IMR-90 (cell line): ENCODE results near the gene ELOVL5. TPM values are rescaled to one million over a fixed set of nuclear protein-coding genes. Genes with fewer than 3 reads are reported as not detected.

Experiments
- ATAC-seq: fragments of 200-7000 bp; cut with Tn5 transposase; 2 replicates; pipeline ENCODE4 v1.9.1; 2020; ENCODE audit warnings: low read depth, mild to moderate bottlenecking, moderate library complexity
- BruUV-seq: library from RNA; stranded (reverse); fragments of 400-500 nt; replicated peaks from 2 replicates; lab custom pipeline; 2021; lab: Mats Ljungman, UMichigan
- CTCF ChIA-PET: fragments of 300-600 bp; formaldehyde crosslinking; extraction: SDS; loops from one replicate; lab custom pipeline; 2021; ENCODE audit warnings: antibody characterized with exemption; lab: Yijun Ruan, JAX
- POLR2A ChIA-PET: fragments of 300-600 bp; sonication (Branson Sonifier 250); formaldehyde crosslinking; loops from one replicate; lab custom pipeline; 2022; ENCODE audit warnings: antibody characterized with exemption; ENCODE audit not compliant: unreplicated experiment; lab: Charles Lee
- DNase-seq: peaks from one replicate; pipeline ENCODE4 v3.0.0; 2013
- H2AFZ ChIP-seq: replicated peaks from 2 replicates; pipeline ENCODE3; 2013; ENCODE audit warnings: low read length, mild to moderate bottlenecking; ENCODE audit not compliant: poor library complexity
- H2AK5ac ChIP-seq: 2 replicates; pipeline ENCODE4 v1.6.1; 2013; ENCODE audit warnings: low read depth, low read length, inconsistent platforms
- H2AK9ac ChIP-seq: replicated peaks from 2 replicates; pipeline ENCODE3; 2013; ENCODE audit warnings: mild to moderate bottlenecking, low read depth, low read length, moderate library complexity; ENCODE audit not compliant: poor library complexity
- H2BK120ac ChIP-seq: 2 replicates; pipeline ENCODE4 v1.6.1; 2013; ENCODE audit warnings: low read depth, low read length, inconsistent platforms
- H2BK15ac ChIP-seq: 3 replicates; pipeline ENCODE4 v1.6.1; 2013; ENCODE audit warnings: low read depth, low read length, inconsistent platforms
- H2BK20ac ChIP-seq: 2 replicates; pipeline ENCODE4 v1.6.1; 2013; ENCODE audit warnings: low read depth, mild to moderate bottlenecking, inconsistent platforms, low read length, moderate library complexity
- H2BK5ac ChIP-seq: 2 replicates; pipeline ENCODE4 v1.6.1; 2013; ENCODE audit warnings: mild to moderate bottlenecking, low read depth, low read length, inconsistent platforms; ENCODE audit not compliant: poor library complexity, severe bottlenecking
- H3K14ac ChIP-seq: replicated peaks from 2 replicates; pipeline ENCODE4 v1.6.1; 2013; ENCODE audit warnings: low read depth, low read length, inconsistent platforms
- H3K18ac ChIP-seq: 2 replicates; pipeline ENCODE4 v1.6.1; 2013; ENCODE audit warnings: low read depth, low read length, control low read depth
- H3K23ac ChIP-seq: 2 replicates; pipeline ENCODE4 v1.6.1; 2013; ENCODE audit warnings: low read depth, low read length, inconsistent platforms
- H3K27ac ChIP-seq: 2 replicates; pipeline ENCODE4 v1.5.1; 2013; ENCODE audit warnings: mild to moderate bottlenecking, control low read depth, low read length; ENCODE audit not compliant: insufficient read depth
- H3K27me3 ChIP-seq: 2 replicates; pipeline ENCODE4 v1.6.1; 2013; ENCODE audit warnings: low read length; ENCODE audit not compliant: control insufficient read depth, insufficient read depth
- H3K36me3 ChIP-seq: 2 replicates; pipeline ENCODE4 v1.6.1; 2013; ENCODE audit warnings: low read length, mixed read lengths; ENCODE audit not compliant: control insufficient read depth, insufficient read depth
- H3K4ac ChIP-seq: 2 replicates; pipeline ENCODE4 v1.6.1; 2013; ENCODE audit warnings: low read depth, low read length, inconsistent platforms
- H3K4me1 ChIP-seq: 2 replicates; pipeline ENCODE4 v1.6.1; 2013; ENCODE audit warnings: low read length, mixed read lengths; ENCODE audit not compliant: control insufficient read depth, insufficient read depth
- H3K4me2 ChIP-seq: 2 replicates; pipeline ENCODE4 v1.6.1; 2013; ENCODE audit warnings: low read depth, mild to moderate bottlenecking, control low read depth, low read length, moderate library complexity
- H3K4me3 ChIP-seq: 2 replicates; pipeline ENCODE4 v1.5.1; 2013; ENCODE audit warnings: low read depth, mild to moderate bottlenecking, control low read depth, low read length, moderate library complexity; ENCODE audit not compliant: insufficient read depth
- H3K56ac ChIP-seq: 2 replicates; pipeline ENCODE4 v1.6.1; 2013; ENCODE audit warnings: low read length, inconsistent platforms; ENCODE audit not compliant: insufficient read depth; ENCODE audit errors: extremely low read depth
- H3K79me1 ChIP-seq, 2 experiments: 2 replicates each; pipeline ENCODE4 v1.6.1; 2013; ENCODE audit warnings: low read length in 2 of 2, inconsistent platforms in 1 of 2, low read depth in 1 of 2
- H3K9ac ChIP-seq: 2 replicates; pipeline ENCODE4 v1.6.1; 2013; ENCODE audit warnings: low read depth, low read length, control low read depth
- H3K9me1 ChIP-seq: 2 replicates; pipeline ENCODE4 v1.6.1; 2013; ENCODE audit warnings: low read length, inconsistent platforms; ENCODE audit not compliant: insufficient read depth
- H3K9me3 ChIP-seq: 2 replicates; pipeline ENCODE4 v1.6.1; 2013; ENCODE audit warnings: low read length; ENCODE audit not compliant: control insufficient read depth, insufficient read depth
- H4K20me1 ChIP-seq: 2 replicates; pipeline ENCODE4 v1.6.1; 2013; ENCODE audit warnings: low read length, inconsistent platforms; ENCODE audit not compliant: insufficient read depth
- H4K5ac ChIP-seq: 2 replicates; pipeline ENCODE4 v1.6.1; 2013; ENCODE audit warnings: mild to moderate bottlenecking, low read depth, low read length, control low read depth
- H4K8ac ChIP-seq, 2 experiments: 2 replicates each; pipeline ENCODE4 v1.6.1; 2013; ENCODE audit warnings: low read depth in 2 of 2, low read length in 2 of 2, control low read depth in 1 of 2, inconsistent platforms in 1 of 2
- H4K91ac ChIP-seq: 2 replicates; pipeline ENCODE4 v1.6.1; 2013; ENCODE audit warnings: low read depth, low read length, inconsistent platforms; ENCODE audit not compliant: insufficient read depth
- BHLHE40 ChIP-seq: fragments of 150-350 bp; IDR thresholded peaks from 2 replicates; pipeline ENCODE4 v1.6.1; 2016; ENCODE audit warnings: mild to moderate bottlenecking, low read depth, low read length
- CEBPB ChIP-seq: IDR thresholded peaks from 2 replicates; pipeline ENCODE4 v1.6.1; 2012; ENCODE audit warnings: low read depth, low read length, improper control_type of control experiment
- CHD1 ChIP-seq: IDR thresholded peaks from 2 replicates; pipeline ENCODE4 v1.6.1; 2012; ENCODE audit warnings: low read depth, low read length, improper control_type of control experiment
- FOS ChIP-seq: fragments of 150-350 bp; IDR thresholded peaks from 2 replicates; pipeline ENCODE4 v1.6.1; 2016; ENCODE audit warnings: low read depth, low read length
- MAFK ChIP-seq: IDR thresholded peaks from 2 replicates; pipeline ENCODE4 v1.6.1; 2012; ENCODE audit warnings: low read depth, low read length, improper control_type of control experiment
- MAZ ChIP-seq: IDR thresholded peaks from 2 replicates; pipeline ENCODE4 v1.6.1; 2012; ENCODE audit warnings: low read depth, mild to moderate bottlenecking, low read length, improper control_type of control experiment, moderate library complexity, borderline replicate concordance
- MXI1 ChIP-seq: IDR thresholded peaks from 2 replicates; pipeline ENCODE4 v1.6.1; 2012; ENCODE audit warnings: low read depth, mild to moderate bottlenecking, low read length, moderate library complexity, borderline replicate concordance
- NFE2L2 ChIP-seq: fragments of 150-350 bp; IDR thresholded peaks from 2 replicates; pipeline ENCODE4 v1.6.1; 2016; ENCODE audit warnings: low read depth, mild to moderate bottlenecking, low read length
- POLR2A ChIP-seq: IDR thresholded peaks from 2 replicates; pipeline ENCODE4 v1.6.1; 2012; ENCODE audit warnings: mild to moderate bottlenecking, low read depth, low read length
- RAD21 ChIP-seq: IDR thresholded peaks from 2 replicates; pipeline ENCODE4 v1.6.1; 2012; ENCODE audit warnings: low read length, improper control_type of control experiment
- RCOR1 ChIP-seq: IDR thresholded peaks from 2 replicates; pipeline ENCODE4 v1.6.1; 2012; ENCODE audit warnings: mild to moderate bottlenecking, low read length, improper control_type of control experiment; ENCODE audit not compliant: insufficient replicate concordance
- RFX5 ChIP-seq: IDR thresholded peaks from 2 replicates; pipeline ENCODE4 v1.8.0; 2012; ENCODE audit warnings: low read depth, mild to moderate bottlenecking, low read length, moderate library complexity
- SMC3 ChIP-seq: fragments of 150-350 bp; IDR thresholded peaks from 2 replicates; pipeline ENCODE4 v1.6.1; 2016; ENCODE audit warnings: low read depth, mild to moderate bottlenecking, antibody characterized with exemption, low read length, moderate library complexity
- USF2 ChIP-seq: fragments of 150-350 bp; IDR thresholded peaks from 2 replicates; pipeline ENCODE4 v1.6.1; 2017; ENCODE audit warnings: mild to moderate bottlenecking, antibody characterized with exemption, low read length, low read depth
- WGBS, 2 experiments: methylation state at CpG; one replicate each; pipeline versions ENCODE4 v1.1.5 to v1.1.7; 2013; ENCODE audit warnings: missing lambda C conversion rate in 2 of 2; ENCODE audit not compliant: insufficient read length in 1 of 2; ENCODE audit errors: extremely low coverage in 2 of 2; 5-methylcytosine and 5-hydroxymethylcytosine counted together
- dilution Hi-C: fragments of 300-500 bp; cut with HindIII; formaldehyde crosslinking; loops from one replicate; pipeline ENCODE4 v1.14.3; 2018; ENCODE audit warnings: low sequenced_read_pairs; ENCODE audit not compliant: unreplicated experiment
- in situ Hi-C: fragments of 300-500 bp; cut with MboI; formaldehyde crosslinking; loops from 3 replicates; pipeline ENCODE4 v1.14.3; 2019; ENCODE audit warnings: low sequenced_read_pairs, inconsistent platforms, mixed read lengths
- intact Hi-C: fragments of 100-400 bp; cut with micrococcal nuclease; formaldehyde crosslinking; loops from 2 replicates; pipeline ENCODE4 v1.10.0; 2022
- polyA plus RNA-seq, 3 experiments: library from polyadenylated mRNA; depleted of rRNA; stranded (reverse); fragments of >200 nt; gene quantifications; 2 replicates each; pipeline ENCODE4 v1.2.3, GENCODE V29; 2012; ENCODE audit warnings: low replicate concordance in 1 of 3
- total RNA-seq: library from RNA; depleted of rRNA; stranded (reverse); fragments of >200 nt; gene quantifications from 2 replicates; pipeline ENCODE4 v1.2.3, GENCODE V29; 2012
- TF ChIP-seq, protein P1 (sequence below): fragments of 150-350 bp; IDR thresholded peaks from 2 replicates; pipeline ENCODE4 v1.6.1; 2016; ENCODE audit warnings: low read depth, mild to moderate bottlenecking, low read length, moderate library complexity, borderline replicate concordance
- TF ChIP-seq, protein P2 (sequence below): conservative IDR thresholded peaks from 2 replicates; pipeline ENCODE4 v1.5.1; 2012; ENCODE audit warnings: mild to moderate bottlenecking, low read depth, low read length, improper control_type of control experiment

ELOVL5 gene
- total and polyA plus RNA-seq, 2 of the 4 experiments (the other 2 are of a cell fraction), result 32.1 to 42.3 TPM

DNA sequence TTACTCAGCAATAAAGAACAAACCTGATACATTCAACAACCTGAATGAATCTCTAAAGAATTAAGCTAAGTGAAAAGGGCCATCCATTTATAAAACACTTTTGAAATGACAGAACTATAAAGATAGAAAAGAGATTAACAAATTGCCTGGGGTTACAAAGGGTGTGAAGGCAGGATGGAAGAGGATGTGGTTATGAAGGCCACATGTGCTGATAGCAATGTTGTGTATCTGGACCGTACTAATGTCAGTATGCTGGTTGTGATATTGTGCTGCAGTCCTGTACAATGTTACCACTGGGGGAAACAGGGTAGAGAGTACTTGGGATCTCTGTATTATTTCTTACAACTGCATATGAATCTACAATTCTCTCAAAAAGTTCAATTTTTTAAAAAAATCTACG, 36.4 kb downstream of the ELOVL5 start:
- Histone ChIP-seq H2AK9ac (no peak overlapping the region), H3K27ac (no peak overlapping the region), H2AFZ (no peak overlapping the region), H3K23ac (0 out of 2 replicates have a peak overlapping the region, but pooled peaks have one; percentile 41), H2BK20ac (no peak overlapping the region), H3K27me3 (no peaks in the 10 kb centered on the region), H3K14ac (peak overlapping the region; percentile 70; the same call in 1 of the 2 replicates), H4K91ac (no peak overlapping the region), H3K4me1 (peaks cover 8% of the 10 kb centered on the region), H3K9ac (no peak overlapping the region), H4K5ac (no peak overlapping the region), H3K56ac (no peak overlapping the region), H4K20me1 (peaks cover 18% of the 10 kb centered on the region), H3K9me3 (no peaks in the 10 kb centered on the region), H2BK5ac (no peak overlapping the region), H3K4me2 (no peak overlapping the region), H3K79me1 (peaks cover 26 to 82% of the 10 kb centered on the region in 2 experiments), H3K36me3 (no peaks in the 10 kb centered on the region), H2AK5ac (peak overlapping the region; percentile 47; the same call in 1 of the 2 replicates), H3K4me3 (no peak overlapping the region), H3K18ac (no peak overlapping the region), H2BK120ac (no peak overlapping the region), H4K8ac (no peak overlapping the region), H3K4ac (no peak overlapping the region), H2BK15ac (no peak overlapping the region), H3K9me1 (peaks cover 10% of the 10 kb centered on the region)
- ATAC-seq (no peak), DNase-seq (no peak)
- dilution Hi-C loops, result no loop called here
- WGBS, 2 experiments, result no CpG with 5 or more reads among the region's 2 CpGs
- in situ Hi-C loops, result no loop called here
- intact Hi-C loops, result no loop called here
- ChIA-PET CTCF (no interaction called here), POLR2A (no interaction called here)
- no TSS peak for BruUV-seq
- TF ChIP-seq NFE2L2, result no peak
- TF ChIP-seq MAFK, result no peak
- TF ChIP-seq, protein P1, sequence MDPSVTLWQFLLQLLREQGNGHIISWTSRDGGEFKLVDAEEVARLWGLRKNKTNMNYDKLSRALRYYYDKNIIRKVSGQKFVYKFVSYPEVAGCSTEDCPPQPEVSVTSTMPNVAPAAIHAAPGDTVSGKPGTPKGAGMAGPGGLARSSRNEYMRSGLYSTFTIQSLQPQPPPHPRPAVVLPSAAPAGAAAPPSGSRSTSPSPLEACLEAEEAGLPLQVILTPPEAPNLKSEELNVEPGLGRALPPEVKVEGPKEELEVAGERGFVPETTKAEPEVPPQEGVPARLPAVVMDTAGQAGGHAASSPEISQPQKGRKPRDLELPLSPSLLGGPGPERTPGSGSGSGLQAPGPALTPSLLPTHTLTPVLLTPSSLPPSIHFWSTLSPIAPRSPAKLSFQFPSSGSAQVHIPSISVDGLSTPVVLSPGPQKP, result no peak
- TF ChIP-seq RAD21, result no peak
- TF ChIP-seq CEBPB, result no peak
- TF ChIP-seq MXI1, result no peak
- TF ChIP-seq USF2, result no peak
- no peak for TF ChIP-seq BHLHE40
- no peak for TF ChIP-seq RFX5
- no peak for TF ChIP-seq CHD1
- TF ChIP-seq FOS, result no peak
- TF ChIP-seq MAZ, result no peak
- no peak for TF ChIP-seq POLR2A
- no peak for TF ChIP-seq RCOR1
- TF ChIP-seq, protein P2, sequence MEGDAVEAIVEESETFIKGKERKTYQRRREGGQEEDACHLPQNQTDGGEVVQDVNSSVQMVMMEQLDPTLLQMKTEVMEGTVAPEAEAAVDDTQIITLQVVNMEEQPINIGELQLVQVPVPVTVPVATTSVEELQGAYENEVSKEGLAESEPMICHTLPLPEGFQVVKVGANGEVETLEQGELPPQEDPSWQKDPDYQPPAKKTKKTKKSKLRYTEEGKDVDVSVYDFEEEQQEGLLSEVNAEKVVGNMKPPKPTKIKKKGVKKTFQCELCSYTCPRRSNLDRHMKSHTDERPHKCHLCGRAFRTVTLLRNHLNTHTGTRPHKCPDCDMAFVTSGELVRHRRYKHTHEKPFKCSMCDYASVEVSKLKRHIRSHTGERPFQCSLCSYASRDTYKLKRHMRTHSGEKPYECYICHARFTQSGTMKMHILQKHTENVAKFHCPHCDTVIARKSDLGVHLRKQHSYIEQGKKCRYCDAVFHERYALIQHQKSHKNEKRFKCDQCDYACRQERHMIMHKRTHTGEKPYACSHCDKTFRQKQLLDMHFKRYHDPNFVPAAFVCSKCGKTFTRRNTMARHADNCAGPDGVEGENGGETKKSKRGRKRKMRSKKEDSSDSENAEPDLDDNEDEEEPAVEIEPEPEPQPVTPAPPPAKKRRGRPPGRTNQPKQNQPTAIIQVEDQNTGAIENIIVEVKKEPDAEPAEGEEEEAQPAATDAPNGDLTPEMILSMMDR, result no peak
- no peak for TF ChIP-seq SMC3
